GM12878 (cell line): ENCODE data around the gene TBC1D1. TPM values are rescaled to one million over a fixed set of nuclear protein-coding genes. Genes with fewer than 3 reads are reported as not detected.

ENCODE experiments used
- BACH1 ChIP-seq: fragments of 450-650 bp; IDR thresholded peaks from 2 replicates; pipeline ENCODE4 v1.6.1; 2017; ENCODE audit warnings: mild to moderate bottlenecking, borderline replicate concordance
- CBX5 ChIP-seq: sonication (generic); IDR thresholded peaks from 2 replicates; pipeline ENCODE4 v1.6.1; 2016; ENCODE audit warnings: low read depth, moderate library complexity, mild to moderate bottlenecking, inconsistent platforms
- CHD2 ChIP-seq: IDR thresholded peaks from 2 replicates; pipeline ENCODE4 v1.6.1; 2011; ENCODE audit warnings: low read depth, low read length, improper control_type of control experiment, borderline replicate concordance
- CREM ChIP-seq: IDR thresholded peaks from 2 replicates; pipeline ENCODE4 v1.6.1; 2014; ENCODE audit warnings: antibody characterized with exemption, low read depth
- DPF2 ChIP-seq: fragments of 450-650 bp; IDR thresholded peaks from 2 replicates; pipeline ENCODE4 v1.6.1; 2017; ENCODE audit warnings: mild to moderate bottlenecking
- HDAC6 ChIP-seq: fragments of 200-600 bp; sonication (generic); IDR thresholded peaks from one replicate; pipeline ENCODE4 v1.8.0; 2017; ENCODE audit warnings: antibody characterized with exemption; ENCODE audit not compliant: unreplicated experiment
- HDGF ChIP-seq: fragments of 450-650 bp; IDR thresholded peaks from 2 replicates; pipeline ENCODE4 v1.6.1; 2016; ENCODE audit warnings: antibody characterized with exemption
- LARP7 ChIP-seq: fragments of 450-650 bp; IDR thresholded peaks from 2 replicates; pipeline ENCODE4 v1.6.1; 2017; ENCODE audit warnings: mild to moderate bottlenecking
- MEF2A ChIP-seq: IDR thresholded peaks from 2 replicates; pipeline ENCODE4 v1.6.1; 2011; ENCODE audit warnings: low read depth, mild to moderate bottlenecking, low read length, moderate library complexity; ENCODE audit not compliant: insufficient read depth
- MLLT1 ChIP-seq: fragments of 450-650 bp; IDR thresholded peaks from 2 replicates; pipeline ENCODE4 v1.6.1; 2016; ENCODE audit warnings: mild to moderate bottlenecking
- MYC ChIP-seq: IDR thresholded peaks from 2 replicates; pipeline ENCODE4 v1.6.1; 2011; ENCODE audit warnings: mild to moderate bottlenecking, low read length, moderate library complexity, inconsistent platforms; ENCODE audit not compliant: insufficient read depth, insufficient replicate concordance, insufficient read length, severe bottlenecking
- NR2C1 ChIP-seq: fragments of 450-650 bp; IDR thresholded peaks from 2 replicates; pipeline ENCODE4 v1.6.1; 2017; ENCODE audit warnings: antibody characterized with exemption, mild to moderate bottlenecking, moderate library complexity
- NR2F1 ChIP-seq: fragments of 450-650 bp; conservative IDR thresholded peaks from 2 replicates; pipeline ENCODE4 v1.6.1; 2017; ENCODE audit warnings: mild to moderate bottlenecking
- NRF1 ChIP-seq: conservative IDR thresholded peaks from 2 replicates; pipeline ENCODE4 v1.6.1; 2011; ENCODE audit warnings: mild to moderate bottlenecking, low read depth, low read length, improper control_type of control experiment
- RFX5 ChIP-seq: IDR thresholded peaks from 2 replicates; pipeline ENCODE4 v1.6.1; 2011; ENCODE audit warnings: low read depth, low read length, improper control_type of control experiment
- SKIL ChIP-seq: fragments of 450-650 bp; IDR thresholded peaks from 2 replicates; pipeline ENCODE4 v1.6.1; 2017; ENCODE audit warnings: mild to moderate bottlenecking, low read depth, inconsistent platforms; ENCODE audit not compliant: poor library complexity, severe bottlenecking
- SUPT20H ChIP-seq: IDR thresholded peaks from 2 replicates; pipeline ENCODE4 v1.6.1; 2011; ENCODE audit warnings: low read depth, mild to moderate bottlenecking, low read length, moderate library complexity, borderline replicate concordance; ENCODE audit not compliant: control insufficient read depth
- ZBTB40 ChIP-seq: fragments of 450-650 bp; IDR thresholded peaks from 2 replicates; pipeline ENCODE4 v1.6.1; 2016; ENCODE audit warnings: mild to moderate bottlenecking, moderate library complexity, borderline replicate concordance
- ZNF207 ChIP-seq: fragments of 450-650 bp; IDR thresholded peaks from 2 replicates; pipeline ENCODE4 v1.6.1; 2014; ENCODE audit warnings: antibody characterized with exemption, mild to moderate bottlenecking, borderline replicate concordance
- polyA plus RNA-seq, 11 experiments: library from polyadenylated mRNA; depleted of rRNA in 4 of 11; unstranded in 6 of 11; stranded (reverse) in 5 of 11; fragments of >200 nt; fragmentation: Nextera tagmentation in 4 of 11; fragmentation: Illumina TruSeq in 1 of 11; extraction: Ambion mirVana in 4 of 11; extraction: Trizol in 1 of 11; gene quantifications; 1 replicate in 1 of 11; 2 replicates in 10 of 11; pipeline versions ENCODE4 v1.2.1 to v1.2.3, GENCODE V29; 2011 to 2016; ENCODE audit warnings: inconsistent platforms in 2 of 11, missing spikeins in 2 of 11, low read depth in 1 of 11
- total RNA-seq, 4 experiments: library from RNA; depleted of rRNA in 3 of 4; stranded (reverse); fragments of >200 nt in 3 of 4; fragmentation: Illumina TruSeq in 1 of 4; extraction: Trizol in 1 of 4; gene quantifications; 2 replicates each; pipeline versions ENCODE4 v1.2.1 to v1.2.3, GENCODE V29; 2013 to 2021
- TF ChIP-seq, protein P1 (sequence below): IDR thresholded peaks from 2 replicates; pipeline ENCODE4 v1.6.1; 2012; ENCODE audit warnings: low read depth, low read length, improper control_type of control experiment
- TF ChIP-seq, protein P2 (sequence below): IDR thresholded peaks from 2 replicates; pipeline ENCODE4 v1.6.1; 2011; ENCODE audit warnings: borderline replicate concordance, low read depth, mild to moderate bottlenecking, moderate library complexity, low read length; ENCODE audit not compliant: insufficient read depth, poor library complexity, severe bottlenecking

The TBC1D1 gene
- total and polyA plus RNA-seq, 10 of the 15 experiments (the other 5 are each of a cell fraction or from before 2014, with no cell fraction given): 5.3 to 102 (median 57.8) TPM

DNA sequence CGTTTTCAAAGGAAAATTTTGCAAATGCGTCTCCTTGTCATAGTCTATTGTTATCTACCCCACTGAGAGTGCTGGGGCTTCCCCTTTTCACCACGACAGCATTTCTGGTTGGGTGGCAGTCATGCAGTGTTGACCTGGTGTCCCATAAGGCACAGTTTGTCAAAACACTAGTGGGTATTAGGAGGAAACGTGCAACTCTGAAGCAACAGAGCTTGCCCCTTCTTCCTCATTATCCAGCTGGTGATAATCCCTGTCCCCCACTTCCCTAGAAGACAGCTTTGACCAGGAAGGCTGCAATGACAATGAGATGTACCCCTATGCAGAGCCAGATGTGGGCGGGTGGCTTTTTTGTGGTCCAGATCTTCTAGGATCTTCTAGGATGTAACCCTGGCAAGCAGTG is 1.8 kb downstream of the TBC1D1 start (continued):
- TF ChIP-seq SUPT20H: no peak
- TF ChIP-seq HDAC6: no peak
- TF ChIP-seq DPF2: peak; percentile 53; the same call in 1 of the 2 replicates
- TF ChIP-seq NR2F1: peak; percentile 36; the same call in 1 of the 2 replicates
- TF ChIP-seq, protein P1, sequence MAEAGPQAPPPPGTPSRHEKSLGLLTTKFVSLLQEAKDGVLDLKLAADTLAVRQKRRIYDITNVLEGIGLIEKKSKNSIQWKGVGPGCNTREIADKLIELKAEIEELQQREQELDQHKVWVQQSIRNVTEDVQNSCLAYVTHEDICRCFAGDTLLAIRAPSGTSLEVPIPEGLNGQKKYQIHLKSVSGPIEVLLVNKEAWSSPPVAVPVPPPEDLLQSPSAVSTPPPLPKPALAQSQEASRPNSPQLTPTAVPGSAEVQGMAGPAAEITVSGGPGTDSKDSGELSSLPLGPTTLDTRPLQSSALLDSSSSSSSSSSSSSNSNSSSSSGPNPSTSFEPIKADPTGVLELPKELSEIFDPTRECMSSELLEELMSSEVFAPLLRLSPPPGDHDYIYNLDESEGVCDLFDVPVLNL: no peak
- TF ChIP-seq NRF1: no peak
- TF ChIP-seq ZBTB40: no peak
- TF ChIP-seq SKIL: no peak
- peak; percentile 30; the same call in 1 of the 2 replicates for TF ChIP-seq CREM
- 0 out of 2 replicates have a peak, but pooled peaks have one; percentile 28 for TF ChIP-seq MEF2A
- TF ChIP-seq RFX5: no peak
- no peak for TF ChIP-seq LARP7
- TF ChIP-seq CBX5: no peak
- no peak for TF ChIP-seq MLLT1
- no peak for TF ChIP-seq HDGF
- no peak for TF ChIP-seq MYC
- no peak for TF ChIP-seq NR2C1
- no peak for TF ChIP-seq CHD2
- no peak for TF ChIP-seq ZNF207
- TF ChIP-seq BACH1: peak; percentile 69; the same call in 1 of the 2 replicates
- TF ChIP-seq, protein P2, sequence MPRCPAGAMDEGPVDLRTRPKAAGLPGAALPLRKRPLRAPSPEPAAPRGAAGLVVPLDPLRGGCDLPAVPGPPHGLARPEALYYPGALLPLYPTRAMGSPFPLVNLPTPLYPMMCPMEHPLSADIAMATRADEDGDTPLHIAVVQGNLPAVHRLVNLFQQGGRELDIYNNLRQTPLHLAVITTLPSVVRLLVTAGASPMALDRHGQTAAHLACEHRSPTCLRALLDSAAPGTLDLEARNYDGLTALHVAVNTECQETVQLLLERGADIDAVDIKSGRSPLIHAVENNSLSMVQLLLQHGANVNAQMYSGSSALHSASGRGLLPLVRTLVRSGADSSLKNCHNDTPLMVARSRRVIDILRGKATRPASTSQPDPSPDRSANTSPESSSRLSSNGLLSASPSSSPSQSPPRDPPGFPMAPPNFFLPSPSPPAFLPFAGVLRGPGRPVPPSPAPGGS: peak; percentile 50
